Fibroblast of lung (primary cell): ENCODE results near the gene PRSS33. TPM values are rescaled to one million over a fixed set of nuclear protein-coding genes. Genes with fewer than 3 reads are reported as not detected.

Experiments used
- DNase-seq, 2 donors: peaks; one replicate each; pipeline versions ENCODE4 v3.0.0 to v3.0.0-alpha.2; 2010; ENCODE audit warnings: low read depth in 2 of 2
- H2AFZ ChIP-seq: 2 replicates; pipeline ENCODE4 v1.5.1; 2012; ENCODE audit warnings: low read length, control low read depth, inconsistent platforms
- H3K27ac ChIP-seq: 2 replicates; pipeline ENCODE4 v1.5.1; 2011; ENCODE audit warnings: low read length, control low read depth; ENCODE audit not compliant: insufficient read depth
- H3K27me3 ChIP-seq: 2 replicates; pipeline ENCODE4 v1.5.1; 2011; ENCODE audit warnings: mild to moderate bottlenecking, low read length; ENCODE audit not compliant: control insufficient read depth, insufficient read depth
- H3K36me3 ChIP-seq: 2 replicates; pipeline ENCODE4 v1.5.1; 2011; ENCODE audit warnings: low read length; ENCODE audit not compliant: control insufficient read depth, insufficient read depth
- H3K4me1 ChIP-seq: 2 replicates; pipeline ENCODE4 v1.5.1; 2011; ENCODE audit warnings: low read length; ENCODE audit not compliant: control insufficient read depth, insufficient read depth; ENCODE audit errors: extremely low read depth
- H3K4me2 ChIP-seq: 2 replicates; pipeline ENCODE4 v1.5.1; 2011; ENCODE audit warnings: low read length, control low read depth; ENCODE audit not compliant: insufficient read depth; ENCODE audit errors: extremely low read depth
- H3K4me3 ChIP-seq, 4 experiments: fragments of 200-600 bp in 1 of 4; sonication (generic) in 1 of 4; replicated peaks in 1 of 4; 2 replicates each; pipeline ENCODE4 v1.5.1; 2011 to 2016; ENCODE audit warnings: low read length in 4 of 4, low read depth in 3 of 4, mild to moderate bottlenecking in 3 of 4, control low read depth in 2 of 4, inconsistent platforms in 1 of 4, mixed read lengths in 1 of 4; ENCODE audit not compliant: insufficient read depth in 1 of 4; ENCODE audit errors: control extremely low read depth in 1 of 4
- H3K79me2 ChIP-seq: 2 replicates; pipeline ENCODE4 v1.5.1; 2012; ENCODE audit warnings: mild to moderate bottlenecking, low read length, inconsistent platforms; ENCODE audit not compliant: control insufficient read depth, insufficient read depth
- H3K9ac ChIP-seq: 2 replicates; pipeline ENCODE4 v1.5.1; 2011; ENCODE audit warnings: mild to moderate bottlenecking, low read length, control low read depth; ENCODE audit not compliant: insufficient read depth
- H3K9me3 ChIP-seq: 2 replicates; pipeline ENCODE4 v1.5.1; 2012; ENCODE audit warnings: low read depth, low read length; ENCODE audit not compliant: control insufficient read depth, insufficient read depth
- H4K20me1 ChIP-seq: 2 replicates; pipeline ENCODE4 v1.5.1; 2011; ENCODE audit warnings: low read length; ENCODE audit not compliant: control insufficient read depth, insufficient read depth; ENCODE audit errors: extremely low read depth
- EZH2 ChIP-seq: IDR thresholded peaks from 2 replicates; pipeline ENCODE4 v1.5.1; 2012; ENCODE audit warnings: low read length, control low read depth, mild to moderate bottlenecking; ENCODE audit errors: missing control alignments
- polyA plus RNA-seq, 2 donors: library from polyadenylated mRNA; depleted of rRNA in 1 of 2; stranded (reverse) in 1 of 2; unstranded in 1 of 2; fragments of >200 nt; gene quantifications; 2 replicates each; pipeline ENCODE4 v1.2.1, GENCODE V29; 2011 to 2012; ENCODE audit warnings: missing spikeins in 1 of 2
- total RNA-seq: library from RNA; depleted of rRNA; stranded (reverse); fragments of >200 nt; gene quantifications from 2 replicates; pipeline ENCODE4 v1.2.1, GENCODE V29; 2014
- TF ChIP-seq, protein P1 (sequence below), 2 donors: IDR thresholded peaks in 1 of 2; conservative IDR thresholded peaks in 1 of 2; 1 replicate in 1 of 2; 2 replicates in 1 of 2; pipeline ENCODE4 v1.5.1; 2011 to 2012; ENCODE audit warnings: low read length in 2 of 2, control low read depth in 1 of 2, inconsistent platforms in 1 of 2, low read depth in 1 of 2, mild to moderate bottlenecking in 1 of 2

Gene PRSS33
- total and polyA plus RNA-seq, 2 donors (not counting 1 experiment from before 2014, with no cell fraction given) = not detected

- Histone ChIP-seq H3K27ac (no peak overlapping the region), H3K27me3 (peaks cover 20% of the 10 kb centered on the region), H3K79me2 (no peaks in the 10 kb centered on the region), H4K20me1 (no peaks in the 10 kb centered on the region), H2AFZ (no peak overlapping the region), H3K4me2 (no peak overlapping the region), H3K9ac (no peak overlapping the region), H3K4me1 (no peaks in the 10 kb centered on the region), H3K9me3 (no peaks in the 10 kb centered on the region), H3K4me3 (no peak overlapping the region), H3K36me3 (no peaks in the 10 kb centered on the region)
- TF ChIP-seq, protein P1, sequence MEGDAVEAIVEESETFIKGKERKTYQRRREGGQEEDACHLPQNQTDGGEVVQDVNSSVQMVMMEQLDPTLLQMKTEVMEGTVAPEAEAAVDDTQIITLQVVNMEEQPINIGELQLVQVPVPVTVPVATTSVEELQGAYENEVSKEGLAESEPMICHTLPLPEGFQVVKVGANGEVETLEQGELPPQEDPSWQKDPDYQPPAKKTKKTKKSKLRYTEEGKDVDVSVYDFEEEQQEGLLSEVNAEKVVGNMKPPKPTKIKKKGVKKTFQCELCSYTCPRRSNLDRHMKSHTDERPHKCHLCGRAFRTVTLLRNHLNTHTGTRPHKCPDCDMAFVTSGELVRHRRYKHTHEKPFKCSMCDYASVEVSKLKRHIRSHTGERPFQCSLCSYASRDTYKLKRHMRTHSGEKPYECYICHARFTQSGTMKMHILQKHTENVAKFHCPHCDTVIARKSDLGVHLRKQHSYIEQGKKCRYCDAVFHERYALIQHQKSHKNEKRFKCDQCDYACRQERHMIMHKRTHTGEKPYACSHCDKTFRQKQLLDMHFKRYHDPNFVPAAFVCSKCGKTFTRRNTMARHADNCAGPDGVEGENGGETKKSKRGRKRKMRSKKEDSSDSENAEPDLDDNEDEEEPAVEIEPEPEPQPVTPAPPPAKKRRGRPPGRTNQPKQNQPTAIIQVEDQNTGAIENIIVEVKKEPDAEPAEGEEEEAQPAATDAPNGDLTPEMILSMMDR (conservative IDR thresholded peaks at IDR 0.05 in 1 of 2, IDR thresholded peaks at IDR 0.05 in 1 of 2; ENCODE audit: low read depth in 1 of 2, low read length in 2 of 2) = no peak
- TF ChIP-seq EZH2 = no peak
- DNase-seq = no peak
Observed at GRCh38 chr16:2821487-2822157, 34.3 kb upstream of the PRSS33 start.

DNA sequence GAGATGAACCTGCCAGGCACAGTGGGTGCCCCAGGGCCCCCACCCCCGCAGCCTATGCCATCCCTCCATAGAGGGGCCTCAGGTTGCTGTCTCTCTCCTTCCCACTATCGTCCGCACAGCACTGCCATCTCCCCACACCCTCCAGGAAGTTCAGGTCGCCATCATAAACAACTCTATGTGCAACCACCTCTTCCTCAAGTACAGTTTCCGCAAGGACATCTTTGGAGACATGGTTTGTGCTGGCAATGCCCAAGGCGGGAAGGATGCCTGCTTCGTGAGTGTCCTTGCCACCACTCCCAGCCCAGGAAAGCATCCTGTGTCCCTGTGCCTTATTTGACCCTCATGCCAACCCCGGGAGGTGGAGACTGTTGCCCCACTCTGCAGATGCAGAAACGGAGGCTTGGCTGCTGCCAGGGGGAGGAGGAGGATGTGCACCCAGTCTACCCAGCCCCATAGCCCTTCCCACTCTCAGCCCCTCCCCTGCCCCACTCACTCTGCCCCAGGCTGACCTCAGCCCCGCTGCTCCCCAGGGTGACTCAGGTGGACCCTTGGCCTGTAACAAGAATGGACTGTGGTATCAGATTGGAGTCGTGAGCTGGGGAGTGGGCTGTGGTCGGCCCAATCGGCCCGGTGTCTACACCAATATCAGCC lies 33.6 kb upstream of the PRSS33 start:
- no peaks in the 10 kb centered on the region for H3K4me1 ChIP-seq
- no peak overlapping the region for H3K27ac ChIP-seq
- H3K27me3 ChIP-seq = peaks cover 20% of the 10 kb centered on the region

More for the DNA sequence above, 33.6 kb upstream of the PRSS33 start:
- no peak overlapping the region for H3K4me2 ChIP-seq
- no peak for DNase-seq
- no peak overlapping the region for H2AFZ ChIP-seq
- no peaks in the 10 kb centered on the region for H3K79me2 ChIP-seq
- TF ChIP-seq, protein P1 (conservative IDR thresholded peaks at IDR 0.05 in 1 of 2, IDR thresholded peaks at IDR 0.05 in 1 of 2; ENCODE audit: low read depth in 1 of 2, low read length in 2 of 2) = no peak
- TF ChIP-seq EZH2 = no peak
- H3K9ac ChIP-seq = no peak overlapping the region
- H4K20me1 ChIP-seq = no peaks in the 10 kb centered on the region
- no peaks in the 10 kb centered on the region for H3K36me3 ChIP-seq
- H3K9me3 ChIP-seq = no peaks in the 10 kb centered on the region
- H3K4me3 ChIP-seq = no peak overlapping the region
